ENCODE results near the gene ZPR1.
A peak's percentile ranks its signal among the peaks of the same experiment; 100 is the strongest.

The ZPR1 gene

GRCh38 chr11:116742104-116742503 lies 45.7 kb downstream of the ZPR1 start:
- no peak for DNase-seq

GRCh38 chr11:116740741-116741140 lies 47.1 kb downstream of the ZPR1 start:
- no peak for DNase-seq

- no peak for DNase-seq
Observed at GRCh38 chr11:116738975-116739374, 48.8 kb downstream of the ZPR1 start.

GRCh38 chr11:116736763-116737162 lies 51.1 kb downstream of the ZPR1 start:
- no peak for DNase-seq

- no peak for DNase-seq
Observed at GRCh38 chr11:116733969-116734508, 53.8 kb downstream of the ZPR1 start.

GRCh38 chr11:116733043-116733755 lies 54.6 kb downstream of the ZPR1 start:
- DNase-seq, result no peak

GRCh38 chr11:116732271-116733042 lies 55.4 kb downstream of the ZPR1 start:
- DNase-seq, result peak; percentile 58

- DNase-seq, result no peak
Observed at GRCh38 chr11:116731821-116732220, 56.0 kb downstream of the ZPR1 start.

GRCh38 chr11:116731097-116731761 lies 56.6 kb downstream of the ZPR1 start:
- no peak for DNase-seq

- DNase-seq, result no peak
Observed at GRCh38 chr11:116730601-116731000, 57.2 kb downstream of the ZPR1 start.

GRCh38 chr11:116730241-116730561 lies 57.6 kb downstream of the ZPR1 start:
- DNase-seq, result no peak

- no peak for DNase-seq
Observed at GRCh38 chr11:116729501-116730240, 58.2 kb downstream of the ZPR1 start.

- DNase-seq, result no peak
Observed at GRCh38 chr11:116727990-116728389, 59.8 kb downstream of the ZPR1 start.

GRCh38 chr11:116725434-116726221 lies 62.2 kb downstream of the ZPR1 start:
- DNase-seq, result no peak

GRCh38 chr11:116724813-116725212 lies 63.0 kb downstream of the ZPR1 start:
- no peak for DNase-seq

All from CD4-positive, alpha-beta T cell treated with Interleukin-10 for 1 hour (primary cell).